ENCODE results near the gene EDA. TPM values are rescaled to one million over a fixed set of nuclear protein-coding genes. Genes with fewer than 3 reads are reported as not detected.

EDA gene
- total RNA-seq, 1 experiment from 2014 or later = 5.2 TPM

DNA sequence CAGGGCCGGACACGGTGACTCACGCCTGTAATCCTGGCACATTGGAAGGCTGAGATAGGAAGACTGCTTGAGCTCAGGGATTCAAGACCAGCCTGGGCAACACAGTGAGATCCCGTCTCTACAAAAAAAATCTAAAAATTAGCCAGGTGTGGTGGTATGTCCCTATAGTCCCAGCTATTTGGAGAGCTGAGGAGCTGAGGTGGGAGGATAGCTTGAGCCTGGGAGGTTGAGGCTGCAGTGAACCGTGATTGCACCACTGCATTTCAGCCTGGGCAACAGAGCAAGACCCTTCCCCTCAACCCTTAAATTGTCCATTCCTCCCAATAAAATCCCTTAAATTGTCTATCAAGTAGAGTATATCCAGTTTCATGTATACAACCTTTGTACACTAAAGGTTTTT, 463.4 kb downstream of the EDA start:
- RAD21 ChIA-PET (ENCODE audit: low non-redundant PET in 1 of 2, low total read pairs in 2 of 2, uncharacterized antibody in 2 of 2, unreplicated experiment in 2 of 2) = no interaction called here
- H3K9me3 ChIP-seq (ENCODE audit: control insufficient read depth in 1 of 2, insufficient read depth in 1 of 2, low read depth in 1 of 2, low read length in 2 of 2) = no peaks in the 10 kb centered on the region
- ATAC-seq = no peak
- H2AFZ ChIP-seq (ENCODE audit: low read depth, low read length, poor library complexity, severe bottlenecking) = no peak overlapping the region
- DNase-seq (ENCODE audit: low read depth, low spot score) = no peak
- H3K4me3 ChIP-seq (replicated peaks in 1 of 2; ENCODE audit: low read depth in 1 of 2, low read length in 2 of 2) = no peak overlapping the region
- no TSS peak for BruUV-seq (replicated peaks)
- no peaks in the 10 kb centered on the region for H3K27me3 ChIP-seq (ENCODE audit: insufficient read depth, low read length)
- no peaks in the 10 kb centered on the region for H3K4me1 ChIP-seq (ENCODE audit: control insufficient read depth in 1 of 2, insufficient read depth in 2 of 2, low read length in 2 of 2)
- H3K27ac ChIP-seq (ENCODE audit: low read depth, low read length) = no peak overlapping the region
- TF ChIP-seq MAX (IDR thresholded peaks at IDR 0.05) (no peak), SP1 (IDR thresholded peaks at IDR 0.05; ENCODE audit: low read depth) (no peak), CEBPB (IDR thresholded peaks at IDR 0.05; ENCODE audit: low read depth) (no peak), FOSL1 (IDR thresholded peaks at IDR 0.05; ENCODE audit: low read depth) (no peak), EZH2 (IDR thresholded peaks at IDR 0.05) (no peak), ZFX (IDR thresholded peaks at IDR 0.05) (no peak), RAD21 (IDR thresholded peaks at IDR 0.05; ENCODE audit: low read depth) (no peak), ZNF274 (IDR thresholded peaks at IDR 0.05; ENCODE audit: low read depth, low read length) (no peak), CBX3 (IDR thresholded peaks at IDR 0.05; ENCODE audit: low read depth) (no peak), YY1 (IDR thresholded peaks at IDR 0.05; ENCODE audit: extremely low read depth, insufficient replicate concordance, low read depth, low read length) (no peak), EGR1 (IDR thresholded peaks at IDR 0.05; ENCODE audit: low read depth) (no peak), ATF3 (IDR thresholded peaks at IDR 0.05) (no peak)
- no peak overlapping the region for H3K4me2 ChIP-seq (ENCODE audit: low read length)
- no peak overlapping the region for H3K9ac ChIP-seq (ENCODE audit: low read length)
- no peaks in the 10 kb centered on the region for H4K20me1 ChIP-seq (ENCODE audit: insufficient read depth)
- H3K36me3 ChIP-seq (ENCODE audit: control insufficient read depth in 1 of 2, insufficient read depth in 2 of 2, low read length in 2 of 2) = no peaks in the 10 kb centered on the region
- CTCF ChIA-PET = no interaction called here
- no peaks in the 10 kb centered on the region for H3K9me2 ChIP-seq (ENCODE audit: insufficient read depth)
- H3K79me2 ChIP-seq (ENCODE audit: insufficient read depth, low read length) = no peaks in the 10 kb centered on the region
- POLR2A ChIA-PET = no interaction called here
- intact Hi-C loops (cut with micrococcal nuclease) = no loop called here

DNA sequence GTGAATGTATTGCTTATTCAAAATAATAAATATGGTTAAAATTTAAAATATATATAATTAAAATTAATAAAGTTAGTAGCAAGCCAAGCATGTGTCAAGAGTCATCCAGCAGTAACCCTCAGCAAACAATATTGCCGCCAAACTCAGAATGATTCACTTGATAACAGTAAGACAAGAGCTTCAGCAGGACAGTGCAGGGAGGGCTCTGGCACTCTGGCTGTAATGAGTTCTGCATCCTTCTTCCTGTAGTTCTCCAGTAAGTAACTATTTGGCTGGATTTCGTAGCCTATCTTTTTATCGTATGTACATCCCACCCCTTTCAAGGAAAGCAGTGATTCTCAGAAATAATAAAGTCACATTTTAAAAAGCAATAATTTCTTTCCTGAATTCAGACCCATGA, 464.0 kb downstream of the EDA start:
- Histone ChIP-seq H3K9me3 (ENCODE audit: control insufficient read depth in 1 of 2, insufficient read depth in 1 of 2, low read depth in 1 of 2, low read length in 2 of 2) (no peaks in the 10 kb centered on the region), H2AFZ (ENCODE audit: low read depth, low read length, poor library complexity, severe bottlenecking) (no peak overlapping the region), H3K27ac (ENCODE audit: low read depth, low read length) (no peak overlapping the region), H4K20me1 (ENCODE audit: insufficient read depth) (no peaks in the 10 kb centered on the region), H3K4me1 (ENCODE audit: control insufficient read depth in 1 of 2, insufficient read depth in 2 of 2, low read length in 2 of 2) (no peaks in the 10 kb centered on the region), H3K4me3 (replicated peaks in 1 of 2; ENCODE audit: low read depth in 1 of 2, low read length in 2 of 2) (no peak overlapping the region), H3K4me2 (ENCODE audit: low read length) (no peak overlapping the region), H3K27me3 (ENCODE audit: insufficient read depth, low read length) (no peaks in the 10 kb centered on the region), H3K79me2 (ENCODE audit: insufficient read depth, low read length) (no peaks in the 10 kb centered on the region), H3K9me2 (ENCODE audit: insufficient read depth) (no peaks in the 10 kb centered on the region), H3K36me3 (ENCODE audit: control insufficient read depth in 1 of 2, insufficient read depth in 2 of 2, low read length in 2 of 2) (no peaks in the 10 kb centered on the region), H3K9ac (ENCODE audit: low read length) (no peak overlapping the region)
- no TSS peak for BruUV-seq (replicated peaks)
- RAD21 ChIA-PET (ENCODE audit: low non-redundant PET in 1 of 2, low total read pairs in 2 of 2, uncharacterized antibody in 2 of 2, unreplicated experiment in 2 of 2) = no interaction called here
- intact Hi-C loops (cut with micrococcal nuclease) = no loop called here
- DNase-seq (ENCODE audit: low read depth, low spot score) = no peak
- no peak for ATAC-seq
- TF ChIP-seq EZH2phosphoT487 (IDR thresholded peaks at IDR 0.05; ENCODE audit: borderline replicate concordance) = no peak
- TF ChIP-seq POLR2A (IDR thresholded peaks at IDR 0.05; ENCODE audit: borderline replicate concordance, extremely low read depth, insufficient read depth, insufficient read length) = no peak
- POLR2A ChIA-PET = no interaction called here
- CTCF ChIA-PET = no interaction called here
